ENCODE measurements around the gene TNFRSF1A. TPM values are rescaled to one million over a fixed set of nuclear protein-coding genes. Genes with fewer than 3 reads are reported as not detected.

TNFRSF1A gene
- total RNA-seq, 1 donor from 2014 or later = 125 TPM

DNA sequence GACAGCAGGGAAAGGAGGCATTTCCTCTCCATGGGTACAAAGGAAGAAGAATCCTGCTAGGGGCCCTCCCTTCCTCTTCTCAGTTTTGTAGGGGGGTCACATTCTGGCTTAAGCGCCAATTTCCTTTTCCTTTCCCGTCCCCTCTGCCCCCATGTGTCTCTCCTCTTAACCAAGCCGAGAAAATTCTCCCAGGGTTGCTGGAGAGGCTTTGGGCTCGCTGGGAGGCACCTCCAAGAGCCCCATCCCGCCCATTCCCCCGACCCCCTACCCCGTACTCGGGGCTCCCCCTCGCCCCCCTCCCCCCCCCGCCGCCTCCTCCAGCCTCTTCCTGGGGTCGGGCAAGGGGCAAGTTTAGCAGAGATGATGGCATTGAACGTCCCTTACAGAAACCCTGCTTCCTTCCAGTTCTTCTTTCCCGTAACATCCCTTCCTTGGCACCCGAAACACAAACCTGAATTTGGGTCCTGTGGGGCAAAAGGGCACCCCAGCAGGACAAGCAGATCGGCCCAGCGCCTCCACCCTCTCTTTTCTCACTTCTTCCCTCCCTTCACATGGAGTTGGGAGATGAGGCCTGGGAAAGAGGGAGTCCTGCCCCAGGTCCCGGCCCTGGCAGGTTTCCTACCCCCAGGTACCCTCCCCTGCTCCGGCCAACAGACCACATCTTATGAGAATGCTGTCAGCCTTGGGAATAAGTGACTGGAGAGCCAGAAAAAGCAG, 17.7 kb downstream of the TNFRSF1A start:
- Mint-ChIP-seq H3K4me3 (ENCODE audit: unreplicated experiment) (peak overlapping the region; percentile 69), H3K27me3 (ENCODE audit: unreplicated experiment) (peaks cover 22% of the 10 kb centered on the region), H3K27ac (ENCODE audit: unreplicated experiment) (peak overlapping the region; percentile 98), H3K36me3 (ENCODE audit: low read depth, unreplicated experiment) (peaks cover 14% of the 10 kb centered on the region), H3K4me1 (ENCODE audit: unreplicated experiment) (peaks cover 69% of the 10 kb centered on the region), H3K9me3 (ENCODE audit: unreplicated experiment) (no peaks in the 10 kb centered on the region)
- TF ChIP-seq, protein P1, sequence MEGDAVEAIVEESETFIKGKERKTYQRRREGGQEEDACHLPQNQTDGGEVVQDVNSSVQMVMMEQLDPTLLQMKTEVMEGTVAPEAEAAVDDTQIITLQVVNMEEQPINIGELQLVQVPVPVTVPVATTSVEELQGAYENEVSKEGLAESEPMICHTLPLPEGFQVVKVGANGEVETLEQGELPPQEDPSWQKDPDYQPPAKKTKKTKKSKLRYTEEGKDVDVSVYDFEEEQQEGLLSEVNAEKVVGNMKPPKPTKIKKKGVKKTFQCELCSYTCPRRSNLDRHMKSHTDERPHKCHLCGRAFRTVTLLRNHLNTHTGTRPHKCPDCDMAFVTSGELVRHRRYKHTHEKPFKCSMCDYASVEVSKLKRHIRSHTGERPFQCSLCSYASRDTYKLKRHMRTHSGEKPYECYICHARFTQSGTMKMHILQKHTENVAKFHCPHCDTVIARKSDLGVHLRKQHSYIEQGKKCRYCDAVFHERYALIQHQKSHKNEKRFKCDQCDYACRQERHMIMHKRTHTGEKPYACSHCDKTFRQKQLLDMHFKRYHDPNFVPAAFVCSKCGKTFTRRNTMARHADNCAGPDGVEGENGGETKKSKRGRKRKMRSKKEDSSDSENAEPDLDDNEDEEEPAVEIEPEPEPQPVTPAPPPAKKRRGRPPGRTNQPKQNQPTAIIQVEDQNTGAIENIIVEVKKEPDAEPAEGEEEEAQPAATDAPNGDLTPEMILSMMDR (IDR thresholded peaks at IDR 0.05; ENCODE audit: unreplicated experiment) = no peak
- no peak for DNase-seq (ENCODE audit: low spot score)

DNA sequence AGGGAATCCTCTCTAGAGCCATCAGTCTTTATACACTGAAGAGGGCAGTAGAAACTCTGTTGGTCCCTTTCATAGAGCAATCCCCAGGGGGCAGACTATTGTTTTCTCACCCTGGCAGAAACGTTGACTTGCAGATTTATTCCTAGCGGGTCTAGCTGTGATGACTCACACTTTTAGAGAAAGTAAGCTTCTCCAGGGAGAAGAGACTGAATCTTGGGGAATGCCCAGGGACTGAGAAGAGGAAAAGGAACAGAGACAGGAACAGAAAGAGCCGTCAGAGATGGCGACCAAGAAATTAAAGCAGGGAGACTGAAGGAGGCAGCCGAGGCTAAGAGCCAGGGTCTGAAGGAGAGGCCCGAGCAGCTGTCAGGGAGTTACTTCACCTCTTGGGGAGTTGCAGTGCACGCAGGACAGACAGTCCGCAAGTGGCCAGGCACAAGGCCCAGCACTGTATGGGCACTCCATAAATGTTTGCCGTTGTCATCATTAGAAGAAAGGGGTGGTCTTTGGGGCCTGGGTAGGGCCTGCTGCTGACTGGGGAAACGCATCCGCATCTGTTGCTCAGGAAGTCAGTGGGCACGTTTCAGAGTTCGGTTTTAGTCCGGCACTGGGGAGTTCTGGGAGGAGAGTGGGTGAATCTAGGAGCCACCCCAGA, 18.4 kb downstream of the TNFRSF1A start:
- TF ChIP-seq, protein P1 (IDR thresholded peaks at IDR 0.05; ENCODE audit: unreplicated experiment) = peak; percentile 44
- peak overlapping the region; percentile 69 for H3K4me3 Mint-ChIP-seq (ENCODE audit: unreplicated experiment)
- H3K27me3 Mint-ChIP-seq (ENCODE audit: unreplicated experiment) = peaks cover 21% of the 10 kb centered on the region
- H3K4me1 Mint-ChIP-seq (ENCODE audit: unreplicated experiment) = peaks cover 73% of the 10 kb centered on the region
- H3K27ac Mint-ChIP-seq (ENCODE audit: unreplicated experiment) = peak overlapping the region; percentile 98
- peaks cover 14% of the 10 kb centered on the region for H3K36me3 Mint-ChIP-seq (ENCODE audit: low read depth, unreplicated experiment)
- H3K9me3 Mint-ChIP-seq (ENCODE audit: unreplicated experiment) = no peaks in the 10 kb centered on the region
- DNase-seq (ENCODE audit: low spot score) = peak; percentile 57

DNA sequence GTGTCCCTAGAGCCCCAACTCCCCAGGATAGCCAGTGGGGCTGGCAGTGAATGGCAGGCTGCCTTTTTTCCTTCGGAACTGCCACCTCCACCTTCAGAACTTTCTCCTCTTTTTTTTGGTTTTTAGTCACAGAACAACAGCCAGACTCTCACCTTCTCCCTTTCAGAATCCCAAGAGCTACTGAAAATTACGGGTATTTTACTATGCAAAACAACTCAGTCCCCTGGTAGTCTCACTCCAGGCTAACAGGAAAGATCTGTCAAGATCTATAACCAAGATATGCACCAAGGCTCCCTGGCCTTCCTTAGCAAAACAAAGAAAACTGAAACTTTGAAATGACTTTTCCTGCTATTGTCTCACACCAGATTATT, 18.9 kb downstream of the TNFRSF1A start:
- Mint-ChIP-seq H3K27me3 (ENCODE audit: unreplicated experiment) (peaks cover 19% of the 10 kb centered on the region), H3K4me1 (ENCODE audit: unreplicated experiment) (peaks cover 73% of the 10 kb centered on the region), H3K4me3 (ENCODE audit: unreplicated experiment) (peak overlapping the region; percentile 72), H3K27ac (ENCODE audit: unreplicated experiment) (peak overlapping the region; percentile 98), H3K36me3 (ENCODE audit: low read depth, unreplicated experiment) (peaks cover 14% of the 10 kb centered on the region), H3K9me3 (ENCODE audit: unreplicated experiment) (no peaks in the 10 kb centered on the region)
- DNase-seq (ENCODE audit: low spot score) = no peak
- TF ChIP-seq, protein P1 (IDR thresholded peaks at IDR 0.05; ENCODE audit: unreplicated experiment) = no peak

DNA sequence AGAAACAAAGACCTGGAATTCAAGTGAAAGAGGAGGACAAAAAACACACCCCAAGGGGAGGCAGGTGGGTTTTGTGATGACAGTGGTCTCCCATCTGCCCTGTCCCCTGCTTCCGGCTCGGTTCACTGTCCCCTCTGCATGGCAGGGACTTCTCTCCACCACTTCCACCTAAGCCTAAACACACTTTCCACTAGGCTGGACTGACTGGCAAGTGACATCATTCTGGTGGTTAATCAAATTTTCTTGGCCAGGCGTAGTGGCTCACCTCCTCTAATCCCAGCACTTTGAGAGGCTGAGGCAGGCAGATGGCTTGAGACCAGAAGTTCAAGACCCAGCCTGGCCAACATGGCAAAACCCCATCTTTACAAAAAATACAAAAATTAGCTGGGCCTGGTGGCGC, 19.5 kb downstream of the TNFRSF1A start:
- Mint-ChIP-seq H3K27ac (ENCODE audit: unreplicated experiment) (peak overlapping the region; percentile 98), H3K4me3 (ENCODE audit: unreplicated experiment) (no peak overlapping the region)
- DNase-seq (ENCODE audit: low spot score) = no peak

More for the DNA sequence above, 19.5 kb downstream of the TNFRSF1A start:
- Mint-ChIP-seq H3K36me3 (ENCODE audit: low read depth, unreplicated experiment) (peaks cover 14% of the 10 kb centered on the region), H3K27me3 (ENCODE audit: unreplicated experiment) (peaks cover 19% of the 10 kb centered on the region), H3K9me3 (ENCODE audit: unreplicated experiment) (no peaks in the 10 kb centered on the region), H3K4me1 (ENCODE audit: unreplicated experiment) (peaks cover 73% of the 10 kb centered on the region)
- TF ChIP-seq, protein P1 (IDR thresholded peaks at IDR 0.05; ENCODE audit: unreplicated experiment) = no peak
